Liver (tissue), 9 donors: ENCODE measurements around the gene COA8. TPM values are rescaled to one million over a fixed set of nuclear protein-coding genes. Genes with fewer than 3 reads are reported as not detected.

Experiments
- DNase-seq: peaks from one replicate; pipeline ENCODE4 v3.0.0-alpha.2; 2017; ENCODE audit warnings: low spot score
- H3K27ac ChIP-seq, 2 donors: one replicate each; pipeline ENCODE4 v1.7.0; 2013; ENCODE audit warnings: inconsistent platforms in 2 of 2, low read length in 2 of 2, control low read depth in 1 of 2, low read depth in 1 of 2, mild to moderate bottlenecking in 1 of 2
- H3K27me3 ChIP-seq, 4 donors: one replicate each; pipeline versions ENCODE4 v1.6.1 to v1.7.0; 2013; ENCODE audit warnings: low read length in 3 of 4, inconsistent platforms in 1 of 4, mild to moderate bottlenecking in 1 of 4, moderate library complexity in 1 of 4; ENCODE audit not compliant: control insufficient read depth in 4 of 4, insufficient read depth in 4 of 4
- H3K36me3 ChIP-seq, 4 donors: one replicate each; pipeline versions ENCODE4 v1.6.1 to v1.7.0; 2013; ENCODE audit warnings: low read length in 3 of 4, mild to moderate bottlenecking in 3 of 4, low read depth in 1 of 4, moderate library complexity in 1 of 4; ENCODE audit not compliant: control insufficient read depth in 4 of 4, insufficient read depth in 3 of 4
- H3K4me1 ChIP-seq, 4 donors: one replicate each; pipeline versions ENCODE4 v1.6.1 to v1.7.0; 2013; ENCODE audit warnings: low read length in 3 of 4, mild to moderate bottlenecking in 3 of 4, moderate library complexity in 1 of 4; ENCODE audit not compliant: control insufficient read depth in 4 of 4, insufficient read depth in 4 of 4
- H3K4me3 ChIP-seq, 3 donors: one replicate each; pipeline versions ENCODE4 v1.6.1 to v1.7.0; 2013; ENCODE audit warnings: low read length in 3 of 3, control low read depth in 1 of 3, low read depth in 1 of 3, mild to moderate bottlenecking in 1 of 3
- H3K9ac ChIP-seq, 2 donors: one replicate each; pipeline ENCODE4 v1.7.0; 2013; ENCODE audit warnings: low read length in 2 of 2, mild to moderate bottlenecking in 2 of 2, moderate library complexity in 2 of 2, control low read depth in 1 of 2, low read depth in 1 of 2
- H3K9me3 ChIP-seq, 4 donors: one replicate each; pipeline versions ENCODE4 v1.6.1 to v1.7.0; 2013; ENCODE audit warnings: low read length in 3 of 4; ENCODE audit not compliant: control insufficient read depth in 4 of 4
- EGR1 ChIP-seq, 2 donors: IDR thresholded peaks; 2 replicates each; pipeline ENCODE4 v1.6.1; 2016 to 2018; ENCODE audit warnings: antibody characterized with exemption in 2 of 2, low read depth in 2 of 2
- FOXA1 ChIP-seq: IDR thresholded peaks from 2 replicates; pipeline ENCODE4 v1.6.1; 2016; ENCODE audit warnings: antibody characterized with exemption
- HNF4A ChIP-seq, 2 donors: conservative IDR thresholded peaks; 2 replicates each; pipeline ENCODE4 v1.6.1; 2016; ENCODE audit warnings: antibody characterized with exemption in 2 of 2, mild to moderate bottlenecking in 2 of 2
- JUND ChIP-seq, 2 donors: IDR thresholded peaks; 2 replicates each; pipeline ENCODE4 v1.6.1; 2016; ENCODE audit warnings: antibody characterized with exemption in 2 of 2
- NR2F2 ChIP-seq: IDR thresholded peaks from 2 replicates; pipeline ENCODE4 v1.6.1; 2016; ENCODE audit warnings: antibody characterized with exemption
- RAD21 ChIP-seq, 2 donors: IDR thresholded peaks; 2 replicates each; pipeline ENCODE4 v1.6.1; 2016; ENCODE audit warnings: antibody characterized with exemption in 2 of 2, mild to moderate bottlenecking in 2 of 2
- RXRA ChIP-seq, 2 donors: IDR thresholded peaks; 2 replicates each; pipeline ENCODE4 v1.6.1; 2017 to 2018; ENCODE audit warnings: antibody characterized with exemption in 2 of 2, mild to moderate bottlenecking in 1 of 2
- SP1 ChIP-seq: IDR thresholded peaks from 2 replicates; pipeline ENCODE4 v1.6.1; 2018; ENCODE audit warnings: antibody characterized with exemption, mild to moderate bottlenecking
- TAF1 ChIP-seq: conservative IDR thresholded peaks from 2 replicates; pipeline ENCODE4 v1.6.1; 2016; ENCODE audit warnings: antibody characterized with exemption, mild to moderate bottlenecking
- WGBS: extraction: QIAGEN DNeasy Blood & Tissue Kit; methylation state at CpG from one replicate; pipeline ENCODE4 v1.1.7; 2013; 5-methylcytosine and 5-hydroxymethylcytosine counted together
- polyA plus RNA-seq, 2 donors: library from polyadenylated mRNA; stranded (reverse) in 1 of 2; unstranded in 1 of 2; fragments of 200-250 nt in 1 of 2; fragments of >200 nt in 1 of 2; fragmentation: Nextera tagmentation in 1 of 2; extraction: Ambion mirVana in 1 of 2; gene quantifications; one replicate each; pipeline versions ENCODE4 v1.2.1 to v1.2.3, GENCODE V29; 2013 to 2015
- total RNA-seq, 2 donors: library from RNA; depleted of rRNA; stranded (reverse); fragments of >200 nt; gene quantifications; one replicate each; pipeline ENCODE4 v1.2.3, GENCODE V29; 2014
- TF ChIP-seq, protein P1 (sequence below): IDR thresholded peaks from 2 replicates; pipeline ENCODE4 v1.6.1; 2016; ENCODE audit warnings: antibody characterized with exemption
- TF ChIP-seq, protein P2 (sequence below): fragments of 150-350 bp; IDR thresholded peaks from 2 replicates; pipeline ENCODE4 v1.5.1; 2017; ENCODE audit warnings: improper control_type of control experiment, low read depth, low read length; ENCODE audit not compliant: missing input control
- TF ChIP-seq, protein P3 (sequence below): IDR thresholded peaks from 2 replicates; pipeline ENCODE4 v1.6.1; 2016; ENCODE audit warnings: antibody characterized with exemption
- donor health status: healthy.
- donor health status: healthy.
- donor health status: healthy.
- donor health status: healthy.
- donor health status: healthy.

COA8 gene
- total and polyA plus RNA-seq, 4 donors = 8.3 to 35.5 (median 17.0) TPM

DNA sequence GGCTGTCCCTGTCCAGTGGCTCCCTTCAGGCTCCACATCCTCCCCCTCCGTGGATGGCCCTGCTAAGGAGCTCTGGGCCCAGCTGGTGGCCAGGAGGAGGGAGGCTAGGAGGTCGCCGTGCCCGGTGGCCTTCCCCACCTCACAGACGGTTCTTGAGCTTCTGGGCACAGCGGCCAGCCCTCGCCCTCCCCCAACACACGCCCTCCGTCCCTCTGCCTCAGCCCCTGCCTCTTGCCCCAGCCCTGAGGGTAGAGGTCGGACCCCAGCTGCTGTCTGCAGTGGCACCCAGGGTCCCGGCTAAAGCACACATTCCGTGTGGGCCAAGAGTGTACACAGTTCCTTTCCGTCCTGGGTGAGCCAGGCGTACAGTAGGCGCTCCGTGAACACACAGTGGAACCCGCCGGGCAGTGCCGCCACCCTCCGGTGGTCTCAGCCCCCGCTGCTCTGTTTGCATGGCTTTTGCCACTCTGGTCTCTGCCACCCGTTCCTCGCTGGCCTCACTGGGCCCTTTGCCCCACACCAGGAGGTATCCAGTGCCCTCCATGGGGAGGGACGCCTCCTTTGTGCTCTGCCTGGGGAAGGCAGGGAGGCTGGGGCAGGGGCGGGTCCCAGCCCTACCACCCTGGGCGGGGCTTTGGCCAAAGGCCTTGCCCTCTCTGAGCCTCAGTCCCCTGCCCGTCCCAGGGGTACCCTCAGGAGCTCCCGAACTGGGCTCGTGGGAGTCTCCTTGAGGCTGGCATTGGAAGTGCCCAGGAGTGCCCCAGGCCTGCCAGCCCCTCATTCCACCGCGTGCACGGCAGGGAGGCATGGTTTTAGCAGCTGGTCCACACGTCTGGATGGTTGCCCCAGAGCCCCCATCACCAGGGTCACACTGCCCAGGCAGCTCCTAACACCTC, 20.8 kb upstream of the COA8 start:
- H3K36me3 ChIP-seq = no peaks in the 10 kb centered on the region
- H3K4me1 ChIP-seq = peaks cover 0 to 6% (median 0%) of the 10 kb centered on the region in 4 donors
- no peak overlapping the region for H3K27ac ChIP-seq
- WGBS = 60% methylated on average over 33 of the region's 33 CpGs
- no peak overlapping the region for H3K4me3 ChIP-seq
- DNase-seq = no peak
- TF ChIP-seq RAD21 (IDR thresholded peaks at IDR 0.05) = no peak
- no peaks in the 10 kb centered on the region for H3K27me3 ChIP-seq
- no peak overlapping the region for H3K9ac ChIP-seq
- no peaks in the 10 kb centered on the region for H3K9me3 ChIP-seq

DNA sequence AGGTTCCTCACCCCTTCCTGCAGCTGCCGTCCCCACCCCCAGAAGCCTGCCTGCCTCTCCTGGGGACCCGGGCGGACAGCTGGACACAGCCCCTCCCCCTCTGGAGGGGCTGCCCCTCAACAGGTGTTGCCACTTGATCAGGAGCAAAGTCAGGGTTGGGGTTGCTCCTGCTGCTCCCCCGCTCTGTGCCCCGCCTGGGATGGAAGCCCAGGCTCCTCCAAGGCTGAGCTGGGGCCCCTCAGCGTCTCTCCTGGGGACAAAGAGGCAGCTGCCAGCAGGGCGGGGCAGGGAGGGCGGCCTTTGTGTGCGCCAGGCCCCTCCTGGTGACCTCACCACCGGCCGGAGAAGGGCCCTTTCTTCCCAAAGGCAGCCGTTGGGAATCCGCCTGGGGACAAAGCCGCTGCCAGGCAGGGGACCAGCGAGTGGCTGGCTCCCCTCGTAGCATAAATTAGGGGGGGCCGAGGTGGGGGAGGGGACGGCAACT, 20.1 kb upstream of the COA8 start:
- Histone ChIP-seq H3K4me1 (peaks cover 0 to 6% (median 0%) of the 10 kb centered on the region in 4 donors), H3K36me3 (no peaks in the 10 kb centered on the region), H3K27me3 (no peaks in the 10 kb centered on the region), H3K4me3 (no peak overlapping the region), H3K27ac (no peak overlapping the region), H3K9me3 (no peaks in the 10 kb centered on the region), H3K9ac (no peak overlapping the region)
- WGBS = 29% methylated on average over 18 of the region's 18 CpGs
- TF ChIP-seq, protein P1, sequence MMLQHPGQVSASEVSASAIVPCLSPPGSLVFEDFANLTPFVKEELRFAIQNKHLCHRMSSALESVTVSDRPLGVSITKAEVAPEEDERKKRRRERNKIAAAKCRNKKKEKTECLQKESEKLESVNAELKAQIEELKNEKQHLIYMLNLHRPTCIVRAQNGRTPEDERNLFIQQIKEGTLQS = no peak
- TF ChIP-seq JUND (IDR thresholded peaks at IDR 0.05) (no peak), HNF4A (conservative IDR thresholded peaks at IDR 0.05) (no peak), RXRA (IDR thresholded peaks at IDR 0.05) (no peak), EGR1 (IDR thresholded peaks at IDR 0.05; ENCODE audit: low read depth in 2 of 2) (no peak), TAF1 (no peak), SP1 (no peak)
- TF ChIP-seq, protein P2, sequence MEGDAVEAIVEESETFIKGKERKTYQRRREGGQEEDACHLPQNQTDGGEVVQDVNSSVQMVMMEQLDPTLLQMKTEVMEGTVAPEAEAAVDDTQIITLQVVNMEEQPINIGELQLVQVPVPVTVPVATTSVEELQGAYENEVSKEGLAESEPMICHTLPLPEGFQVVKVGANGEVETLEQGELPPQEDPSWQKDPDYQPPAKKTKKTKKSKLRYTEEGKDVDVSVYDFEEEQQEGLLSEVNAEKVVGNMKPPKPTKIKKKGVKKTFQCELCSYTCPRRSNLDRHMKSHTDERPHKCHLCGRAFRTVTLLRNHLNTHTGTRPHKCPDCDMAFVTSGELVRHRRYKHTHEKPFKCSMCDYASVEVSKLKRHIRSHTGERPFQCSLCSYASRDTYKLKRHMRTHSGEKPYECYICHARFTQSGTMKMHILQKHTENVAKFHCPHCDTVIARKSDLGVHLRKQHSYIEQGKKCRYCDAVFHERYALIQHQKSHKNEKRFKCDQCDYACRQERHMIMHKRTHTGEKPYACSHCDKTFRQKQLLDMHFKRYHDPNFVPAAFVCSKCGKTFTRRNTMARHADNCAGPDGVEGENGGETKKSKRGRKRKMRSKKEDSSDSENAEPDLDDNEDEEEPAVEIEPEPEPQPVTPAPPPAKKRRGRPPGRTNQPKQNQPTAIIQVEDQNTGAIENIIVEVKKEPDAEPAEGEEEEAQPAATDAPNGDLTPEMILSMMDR = no peak
- no peak for DNase-seq

DNA sequence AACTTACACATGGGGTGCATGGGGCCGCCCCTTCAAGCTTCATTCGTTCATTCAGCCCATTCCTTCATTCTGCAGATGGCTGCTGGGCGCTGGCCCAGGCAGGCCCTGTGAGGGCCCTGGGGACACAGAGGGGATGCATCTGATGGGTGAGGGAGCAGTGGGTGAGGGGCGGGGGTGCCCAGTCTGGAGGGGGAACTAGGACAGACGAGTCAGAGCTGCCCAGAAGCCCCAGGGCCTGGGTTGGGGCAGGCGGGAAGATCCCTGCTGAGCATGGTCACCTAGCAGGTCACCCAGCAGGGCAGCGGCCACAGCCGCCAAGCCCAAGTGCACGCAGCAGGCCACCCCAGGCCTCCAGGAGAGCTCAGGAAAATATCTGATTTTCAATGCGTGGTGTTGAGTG, 19.6 kb upstream of the COA8 start:
- DNase-seq = no peak
- Histone ChIP-seq H3K4me3 (no peak overlapping the region), H3K36me3 (no peaks in the 10 kb centered on the region), H3K9me3 (no peaks in the 10 kb centered on the region), H3K4me1 (peaks cover 0 to 6% (median 0%) of the 10 kb centered on the region in 4 donors), H3K27ac (no peak overlapping the region), H3K27me3 (no peaks in the 10 kb centered on the region), H3K9ac (no peak overlapping the region)
- WGBS = 86% methylated on average over 10 of the region's 10 CpGs
- TF ChIP-seq JUND (IDR thresholded peaks at IDR 0.05) = no peak
- TF ChIP-seq EGR1 (IDR thresholded peaks at IDR 0.05; ENCODE audit: low read depth in 2 of 2) = no peak
- no peak for TF ChIP-seq FOXA1
- no peak for TF ChIP-seq SP1
- TF ChIP-seq, protein P3, sequence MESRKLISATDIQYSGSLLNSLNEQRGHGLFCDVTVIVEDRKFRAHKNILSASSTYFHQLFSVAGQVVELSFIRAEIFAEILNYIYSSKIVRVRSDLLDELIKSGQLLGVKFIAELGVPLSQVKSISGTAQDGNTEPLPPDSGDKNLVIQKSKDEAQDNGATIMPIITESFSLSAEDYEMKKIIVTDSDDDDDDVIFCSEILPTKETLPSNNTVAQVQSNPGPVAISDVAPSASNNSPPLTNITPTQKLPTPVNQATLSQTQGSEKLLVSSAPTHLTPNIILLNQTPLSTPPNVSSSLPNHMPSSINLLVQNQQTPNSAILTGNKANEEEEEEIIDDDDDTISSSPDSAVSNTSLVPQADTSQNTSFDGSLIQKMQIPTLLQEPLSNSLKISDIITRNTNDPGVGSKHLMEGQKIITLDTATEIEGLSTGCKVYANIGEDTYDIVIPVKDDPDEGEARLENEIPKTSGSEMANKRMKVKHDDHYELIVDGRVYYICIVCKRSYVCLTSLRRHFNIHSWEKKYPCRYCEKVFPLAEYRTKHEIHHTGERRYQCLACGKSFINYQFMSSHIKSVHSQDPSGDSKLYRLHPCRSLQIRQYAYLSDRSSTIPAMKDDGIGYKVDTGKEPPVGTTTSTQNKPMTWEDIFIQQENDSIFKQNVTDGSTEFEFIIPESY = no peak
- TF ChIP-seq RXRA (IDR thresholded peaks at IDR 0.05) = no peak
- no peak for TF ChIP-seq NR2F2
